Astrocyte (in vitro differentiated cells and primary cell): ENCODE data around the gene HS3ST3A1.

ENCODE experiments used
- EZH2 ChIP-seq: IDR thresholded peaks from 2 replicates; pipeline ENCODE4 v1.6.1; 2012; ENCODE audit warnings: mild to moderate bottlenecking, low read length, inconsistent platforms; ENCODE audit not compliant: insufficient read depth
- TF ChIP-seq, protein P1 (sequence below): IDR thresholded peaks from 2 replicates; pipeline ENCODE4 v1.5.1; 2011; ENCODE audit warnings: low read depth, mild to moderate bottlenecking, inconsistent platforms, low read length, moderate library complexity; ENCODE audit not compliant: insufficient read depth

DNA sequence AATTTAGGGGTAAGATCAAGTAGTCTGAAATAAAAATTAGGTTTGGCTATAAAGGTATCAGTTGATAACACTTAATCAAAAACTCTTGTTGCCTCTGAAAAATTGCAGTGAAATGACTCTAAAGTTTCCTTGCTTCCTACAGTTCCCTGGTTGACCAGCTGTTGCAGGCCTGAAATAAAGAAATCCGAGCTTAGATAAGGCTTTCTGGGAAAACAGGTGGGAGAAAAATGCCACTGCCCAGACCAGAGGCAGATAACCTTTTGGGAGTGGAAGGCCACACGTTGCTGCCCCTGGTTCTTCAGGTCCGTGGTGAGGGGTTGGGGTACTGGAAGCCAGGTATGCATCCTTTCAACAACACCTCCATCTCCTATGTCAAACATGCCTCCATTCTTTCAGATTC, 111.3 kb downstream of the HS3ST3A1 start:
- TF ChIP-seq, protein P1, sequence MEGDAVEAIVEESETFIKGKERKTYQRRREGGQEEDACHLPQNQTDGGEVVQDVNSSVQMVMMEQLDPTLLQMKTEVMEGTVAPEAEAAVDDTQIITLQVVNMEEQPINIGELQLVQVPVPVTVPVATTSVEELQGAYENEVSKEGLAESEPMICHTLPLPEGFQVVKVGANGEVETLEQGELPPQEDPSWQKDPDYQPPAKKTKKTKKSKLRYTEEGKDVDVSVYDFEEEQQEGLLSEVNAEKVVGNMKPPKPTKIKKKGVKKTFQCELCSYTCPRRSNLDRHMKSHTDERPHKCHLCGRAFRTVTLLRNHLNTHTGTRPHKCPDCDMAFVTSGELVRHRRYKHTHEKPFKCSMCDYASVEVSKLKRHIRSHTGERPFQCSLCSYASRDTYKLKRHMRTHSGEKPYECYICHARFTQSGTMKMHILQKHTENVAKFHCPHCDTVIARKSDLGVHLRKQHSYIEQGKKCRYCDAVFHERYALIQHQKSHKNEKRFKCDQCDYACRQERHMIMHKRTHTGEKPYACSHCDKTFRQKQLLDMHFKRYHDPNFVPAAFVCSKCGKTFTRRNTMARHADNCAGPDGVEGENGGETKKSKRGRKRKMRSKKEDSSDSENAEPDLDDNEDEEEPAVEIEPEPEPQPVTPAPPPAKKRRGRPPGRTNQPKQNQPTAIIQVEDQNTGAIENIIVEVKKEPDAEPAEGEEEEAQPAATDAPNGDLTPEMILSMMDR, result peak; percentile 26
- no peak for TF ChIP-seq EZH2
